ENCODE results near the gene ATP4B.

- TF ChIP-seq CTCF (IDR thresholded peaks at IDR 0.05; ENCODE audit: low read length) (no peak), EZH2 (IDR thresholded peaks at IDR 0.05; ENCODE audit: borderline replicate concordance, low read length) (no peak)
Measured at GRCh38 chr13:113655346-113656002, 2.5 kb downstream of the ATP4B start.
